OCI-LY7 (cell line): ENCODE results near the gene TRERF1.

ENCODE experiments used
- CTCF ChIP-seq: fragments of 200-600 bp; sonication (generic); conservative IDR thresholded peaks from 2 replicates; pipeline ENCODE4 v1.5.1; 2014; ENCODE audit warnings: mild to moderate bottlenecking, antibody characterized with exemption, low read length, moderate library complexity, mixed read lengths
- EZH2phosphoT487 ChIP-seq: fragments of 200-600 bp; sonication (generic); IDR thresholded peaks from 2 replicates; pipeline ENCODE4 v1.6.1; 2018; ENCODE audit warnings: low read depth, borderline replicate concordance, mild to moderate bottlenecking, mixed run types, antibody characterized with exemption, low read length, moderate library complexity, mixed read lengths

GRCh38 chr6:42332916-42333315 is 118.8 kb downstream of the TRERF1 start:
- no peak for TF ChIP-seq CTCF
- TF ChIP-seq EZH2phosphoT487 = no peak
